22Rv1 (cell line): ENCODE data around the gene GAB2.

Source experiments
- ZFX ChIP-seq: fragments of 450-650 bp; IDR thresholded peaks from 2 replicates; pipeline ENCODE4 v1.6.1; 2017; ENCODE audit warnings: antibody characterized with exemption, borderline replicate concordance
- TF ChIP-seq, protein P1 (sequence below): fragments of 450-650 bp; IDR thresholded peaks from 2 replicates; pipeline ENCODE4 v1.5.1; 2017; ENCODE audit warnings: mild to moderate bottlenecking

DNA sequence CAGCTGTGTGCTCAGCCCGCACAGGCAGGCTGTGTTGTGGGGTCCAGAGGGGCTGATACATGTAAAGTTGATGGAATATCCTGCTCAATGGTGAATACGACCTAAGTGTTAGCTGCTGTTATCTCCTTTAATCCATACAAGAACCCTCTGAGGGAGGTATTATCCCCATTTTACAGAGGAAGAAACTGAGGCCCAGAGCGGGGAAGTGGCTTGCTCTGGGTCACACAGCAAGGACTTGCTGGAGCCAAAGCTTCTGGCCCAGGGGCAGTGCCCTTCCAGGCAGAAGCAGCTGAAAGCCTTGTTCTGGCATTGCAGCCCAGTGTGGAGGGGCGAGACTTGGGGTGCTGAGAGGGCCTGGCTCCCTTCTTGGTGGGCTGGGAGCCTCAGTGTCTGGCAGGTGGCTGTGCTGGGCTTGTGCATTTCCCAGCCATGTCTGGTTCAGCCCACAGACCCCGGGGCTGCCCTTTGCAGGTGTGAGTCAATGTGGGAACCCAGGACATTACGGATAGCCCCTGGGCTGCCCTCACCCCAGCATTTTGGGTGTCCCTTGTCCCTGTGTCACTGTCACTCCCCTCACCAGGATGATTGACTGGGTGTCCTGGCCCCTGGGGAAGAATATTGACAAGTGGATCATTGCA is 218.5 kb downstream of the GAB2 start:
- TF ChIP-seq, protein P1, sequence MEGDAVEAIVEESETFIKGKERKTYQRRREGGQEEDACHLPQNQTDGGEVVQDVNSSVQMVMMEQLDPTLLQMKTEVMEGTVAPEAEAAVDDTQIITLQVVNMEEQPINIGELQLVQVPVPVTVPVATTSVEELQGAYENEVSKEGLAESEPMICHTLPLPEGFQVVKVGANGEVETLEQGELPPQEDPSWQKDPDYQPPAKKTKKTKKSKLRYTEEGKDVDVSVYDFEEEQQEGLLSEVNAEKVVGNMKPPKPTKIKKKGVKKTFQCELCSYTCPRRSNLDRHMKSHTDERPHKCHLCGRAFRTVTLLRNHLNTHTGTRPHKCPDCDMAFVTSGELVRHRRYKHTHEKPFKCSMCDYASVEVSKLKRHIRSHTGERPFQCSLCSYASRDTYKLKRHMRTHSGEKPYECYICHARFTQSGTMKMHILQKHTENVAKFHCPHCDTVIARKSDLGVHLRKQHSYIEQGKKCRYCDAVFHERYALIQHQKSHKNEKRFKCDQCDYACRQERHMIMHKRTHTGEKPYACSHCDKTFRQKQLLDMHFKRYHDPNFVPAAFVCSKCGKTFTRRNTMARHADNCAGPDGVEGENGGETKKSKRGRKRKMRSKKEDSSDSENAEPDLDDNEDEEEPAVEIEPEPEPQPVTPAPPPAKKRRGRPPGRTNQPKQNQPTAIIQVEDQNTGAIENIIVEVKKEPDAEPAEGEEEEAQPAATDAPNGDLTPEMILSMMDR: no peak
- TF ChIP-seq ZFX: no peak
